Astrocyte of the spinal cord (primary cell): ENCODE measurements around the gene TMEM94.

ENCODE experiments used
- DNase-seq: peaks from one replicate; pipeline ENCODE4 v3.0.0; 2011; ENCODE audit warnings: low read depth, low spot score
- H3K4me3 ChIP-seq: 2 replicates; pipeline ENCODE4 v1.5.1; 2011; ENCODE audit warnings: low read depth, mild to moderate bottlenecking, low read length, moderate library complexity
- CTCF ChIP-seq: IDR thresholded peaks from 2 replicates; pipeline ENCODE4 v1.5.1; 2012; ENCODE audit warnings: low read depth, mild to moderate bottlenecking, low read length, inconsistent platforms
- in situ Hi-C: cut with HindIII; loops from 2 replicates; pipeline ENCODE4 v1.10.0; 2017; ENCODE audit warnings: low sequenced_read_pairs

The TMEM94 gene

GRCh38 chr17:75496005-75496404 lies 39.6 kb downstream of the TMEM94 start:
- in situ Hi-C loops: no loop called here
- no peak overlapping the region for H3K4me3 ChIP-seq
- TF ChIP-seq CTCF: no peak
- no peak for DNase-seq

GRCh38 chr17:75498039-75498725 lies 41.7 kb downstream of the TMEM94 start:
- no peak overlapping the region for H3K4me3 ChIP-seq
- TF ChIP-seq CTCF: no peak
- in situ Hi-C loops: no loop called here
- no peak for DNase-seq

DNA sequence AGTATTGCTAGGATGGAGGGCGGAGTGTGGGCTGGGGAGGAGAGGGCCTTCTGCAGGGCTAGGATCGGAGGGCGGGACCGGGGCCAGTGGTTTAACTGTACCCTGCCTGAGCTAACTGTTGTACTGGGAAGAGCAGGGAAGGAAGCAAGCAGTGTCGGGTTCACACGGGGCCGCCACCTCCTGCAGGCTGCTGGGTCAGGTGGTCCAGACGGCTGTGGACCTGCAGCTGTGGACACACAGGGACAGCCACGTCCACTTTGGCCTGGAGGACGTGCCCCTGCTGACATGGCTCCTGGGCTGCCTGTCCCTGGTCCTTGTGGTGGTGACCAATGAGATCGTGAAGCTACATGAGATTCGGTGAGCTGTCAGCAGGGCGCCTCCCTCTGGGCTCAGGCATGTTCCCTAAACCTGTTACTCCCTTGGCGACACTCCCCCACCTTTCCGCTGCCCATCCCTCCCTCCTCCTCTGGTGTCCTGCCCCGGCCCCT lies 42.3 kb downstream of the TMEM94 start:
- in situ Hi-C loops: no loop called here
- no peak overlapping the region for H3K4me3 ChIP-seq
- DNase-seq: no peak
- TF ChIP-seq CTCF: no peak

GRCh38 chr17:75499313-75500022 lies 43.0 kb downstream of the TMEM94 start:
- in situ Hi-C loops: no loop called here
- TF ChIP-seq CTCF: no peak
- H3K4me3 ChIP-seq: no peak overlapping the region
- DNase-seq: no peak

DNA sequence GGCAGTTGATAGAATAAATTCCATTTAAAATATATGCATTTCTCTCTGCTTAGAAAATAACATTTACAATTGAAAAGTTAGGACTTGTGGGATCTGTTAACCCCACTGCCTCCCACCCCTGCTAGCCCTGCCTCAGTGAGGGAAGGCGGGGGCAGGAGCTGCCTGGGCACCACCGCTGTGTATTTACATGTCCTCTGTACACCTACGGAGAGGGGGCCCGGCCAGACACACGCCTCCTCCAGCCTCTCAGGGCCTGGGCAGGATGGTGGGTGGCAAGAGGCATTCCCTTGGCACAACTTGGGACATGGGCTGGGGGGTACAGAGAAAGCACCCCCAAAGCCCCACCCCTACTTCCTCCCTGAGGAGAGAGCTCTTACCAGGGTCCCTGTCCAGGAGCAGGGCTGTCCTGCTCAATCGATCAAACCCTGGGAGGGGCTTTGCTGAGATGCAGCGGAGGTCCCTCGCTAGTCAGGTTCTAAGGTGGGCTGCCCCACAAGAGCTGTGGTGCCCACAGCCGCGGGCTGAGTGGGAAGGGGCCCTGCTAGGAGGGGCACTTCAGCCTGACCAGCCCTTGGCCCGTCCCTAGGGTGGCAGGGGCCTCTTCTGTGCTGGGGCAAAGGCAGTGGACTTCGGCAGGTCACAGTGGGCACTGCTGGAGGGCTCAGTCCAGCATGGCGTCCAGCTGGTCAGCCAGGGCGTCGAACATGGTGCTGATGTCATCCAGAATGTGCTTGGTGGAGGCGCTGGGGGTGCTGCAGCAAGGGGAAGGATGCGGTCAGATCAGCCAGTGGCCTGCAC lies 44.2 kb downstream of the TMEM94 start:
- no peak for DNase-seq
- TF ChIP-seq CTCF: no peak
- in situ Hi-C loops: no loop called here
- no peak overlapping the region for H3K4me3 ChIP-seq

- H3K4me3 ChIP-seq: no peak overlapping the region
- no peak for TF ChIP-seq CTCF
- in situ Hi-C loops: no loop called here
- no peak for DNase-seq
These were observed 45.1 kb downstream of the TMEM94 start for GRCh38 chr17:75501378-75502071.
